ENCODE data around the gene SEMA3D. TPM values are rescaled to one million over a fixed set of nuclear protein-coding genes. Genes with fewer than 3 reads are reported as not detected.

SEMA3D gene
- total RNA-seq, 4 donors from 2014 or later, result 1.9 to 4.2 (median 2.6) TPM

GRCh38 chr7:84982199-84982598 lies 204.7 kb downstream of the SEMA3D start:
- TF ChIP-seq CTCF (IDR thresholded peaks at IDR 0.05; ENCODE audit: low read depth), result no peak

GRCh38 chr7:84981055-84981976 lies 205.5 kb downstream of the SEMA3D start:
- TF ChIP-seq CTCF (IDR thresholded peaks at IDR 0.05; ENCODE audit: low read depth), result no peak

- TF ChIP-seq CTCF (IDR thresholded peaks at IDR 0.05; ENCODE audit: low read depth), result no peak
Observed at GRCh38 chr7:84975586-84976185, 211.2 kb downstream of the SEMA3D start.

GRCh38 chr7:84971360-84971759 lies 215.5 kb downstream of the SEMA3D start:
- no peak for TF ChIP-seq CTCF (IDR thresholded peaks at IDR 0.05; ENCODE audit: low read depth)

- no peak for TF ChIP-seq CTCF (IDR thresholded peaks at IDR 0.05; ENCODE audit: low read depth)
Observed at GRCh38 chr7:84970670-84971069, 216.2 kb downstream of the SEMA3D start.

GRCh38 chr7:84953234-84953633 lies 233.6 kb downstream of the SEMA3D start:
- no peak for TF ChIP-seq CTCF (IDR thresholded peaks at IDR 0.05; ENCODE audit: low read depth)

GRCh38 chr7:84950836-84951235 lies 236.0 kb downstream of the SEMA3D start:
- TF ChIP-seq CTCF (IDR thresholded peaks at IDR 0.05; ENCODE audit: low read depth), result no peak
